ENCODE measurements around the gene ST3GAL3. TPM values are rescaled to one million over a fixed set of nuclear protein-coding genes. Genes with fewer than 3 reads are reported as not detected.
"Not testable (repeated sequence)": the region's sequence is repeated elsewhere in the genome, so short reads cannot be mapped to it uniquely, and the experiment has no call there.

The ST3GAL3 gene
- total RNA-seq, 4 donors from 2014 or later: 30.2 to 41.4 (median 33.2) TPM

DNA sequence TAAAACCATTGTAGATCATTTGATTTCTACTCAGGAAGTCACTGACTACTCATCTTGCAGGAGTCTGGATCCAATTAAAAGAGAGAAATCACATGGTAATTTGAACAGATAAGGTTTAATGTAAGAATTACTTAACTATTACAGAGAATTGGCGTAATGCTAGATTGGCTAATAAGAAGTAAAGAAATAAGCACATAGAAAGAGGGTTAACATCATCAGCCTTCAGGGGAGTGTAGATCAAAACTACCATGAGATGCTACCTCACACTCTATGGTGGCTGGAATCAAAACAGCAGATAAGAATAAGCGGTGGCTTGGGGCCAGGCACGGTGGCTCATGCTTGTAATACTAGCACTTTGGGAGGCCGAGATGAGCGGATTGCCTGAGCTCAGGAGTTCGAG, 11.7 kb downstream of the ST3GAL3 start:
- WGBS, 2 donors (ENCODE audit: low coverage in 1 of 2): 72 to 100% methylated on average over 1 to 5 of the region's 6 CpGs
- no peaks in the 10 kb centered on the region for H3K9me3 ChIP-seq
- H3K27ac ChIP-seq: no peak overlapping the region
- no peak overlapping the region for H3K4me3 ChIP-seq
- H3K27me3 ChIP-seq: no peaks in the 10 kb centered on the region
- TF ChIP-seq POLR2A (IDR thresholded peaks at IDR 0.05) (no peak), EP300 (IDR thresholded peaks at IDR 0.05) (no peak), POLR2AphosphoS5 (IDR thresholded peaks at IDR 0.05) (no peak)
- TF ChIP-seq, protein P1, sequence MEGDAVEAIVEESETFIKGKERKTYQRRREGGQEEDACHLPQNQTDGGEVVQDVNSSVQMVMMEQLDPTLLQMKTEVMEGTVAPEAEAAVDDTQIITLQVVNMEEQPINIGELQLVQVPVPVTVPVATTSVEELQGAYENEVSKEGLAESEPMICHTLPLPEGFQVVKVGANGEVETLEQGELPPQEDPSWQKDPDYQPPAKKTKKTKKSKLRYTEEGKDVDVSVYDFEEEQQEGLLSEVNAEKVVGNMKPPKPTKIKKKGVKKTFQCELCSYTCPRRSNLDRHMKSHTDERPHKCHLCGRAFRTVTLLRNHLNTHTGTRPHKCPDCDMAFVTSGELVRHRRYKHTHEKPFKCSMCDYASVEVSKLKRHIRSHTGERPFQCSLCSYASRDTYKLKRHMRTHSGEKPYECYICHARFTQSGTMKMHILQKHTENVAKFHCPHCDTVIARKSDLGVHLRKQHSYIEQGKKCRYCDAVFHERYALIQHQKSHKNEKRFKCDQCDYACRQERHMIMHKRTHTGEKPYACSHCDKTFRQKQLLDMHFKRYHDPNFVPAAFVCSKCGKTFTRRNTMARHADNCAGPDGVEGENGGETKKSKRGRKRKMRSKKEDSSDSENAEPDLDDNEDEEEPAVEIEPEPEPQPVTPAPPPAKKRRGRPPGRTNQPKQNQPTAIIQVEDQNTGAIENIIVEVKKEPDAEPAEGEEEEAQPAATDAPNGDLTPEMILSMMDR (IDR thresholded peaks at IDR 0.05): no peak
- peaks cover 0 to 6% of the 10 kb centered on the region in 2 donors for H3K36me3 ChIP-seq
- peaks cover 0 to 49% (median 0%) of the 10 kb centered on the region in 3 donors for H3K4me1 ChIP-seq
- no peak for ATAC-seq

DNA sequence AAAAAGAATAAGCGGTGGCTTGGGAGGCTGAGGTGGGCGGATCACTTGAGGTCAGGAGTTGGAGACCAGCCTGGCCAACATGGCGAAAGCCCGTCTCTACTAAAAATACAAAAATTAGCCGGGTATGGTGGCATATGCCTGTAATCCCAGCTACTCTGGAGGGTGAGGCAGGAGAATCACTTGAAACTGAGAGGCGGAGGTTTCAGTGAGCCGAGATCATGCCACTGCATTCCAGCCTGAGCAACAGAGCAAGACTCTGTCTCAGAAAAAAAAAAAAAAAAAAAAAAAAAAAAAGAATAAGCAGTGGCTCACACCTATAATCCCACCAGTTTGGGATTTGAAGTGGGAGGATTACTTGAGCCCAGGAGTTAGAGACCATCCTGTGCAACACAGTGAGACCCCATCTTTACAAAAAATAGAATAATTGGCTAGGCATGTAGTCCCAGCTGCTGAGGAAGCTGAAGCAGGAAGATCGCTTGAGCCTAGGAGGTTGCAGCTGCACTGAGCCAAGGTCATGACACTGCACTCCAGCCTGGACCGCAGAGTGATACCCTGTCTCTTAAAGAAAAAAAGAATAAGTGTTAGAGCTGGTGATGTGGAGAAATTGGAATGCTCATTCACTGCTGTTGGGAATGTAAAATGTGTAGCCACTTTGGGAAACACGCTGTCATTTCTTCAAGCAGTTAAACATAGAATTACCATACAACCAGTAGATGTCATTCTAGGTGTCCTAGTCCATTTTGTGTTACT, 12.5 kb downstream of the ST3GAL3 start:
- peaks cover 0 to 44% (median 0%) of the 10 kb centered on the region in 3 donors for H3K4me1 ChIP-seq
- not testable (repeated sequence) for H3K27ac ChIP-seq, ATAC-seq, H3K4me3 ChIP-seq, H3K27me3 ChIP-seq, H3K9me3 ChIP-seq, H3K36me3 ChIP-seq
- WGBS, 2 donors (ENCODE audit: low coverage in 1 of 2): 79 to 93% methylated on average over 3 to 8 of the region's 10 CpGs

DNA sequence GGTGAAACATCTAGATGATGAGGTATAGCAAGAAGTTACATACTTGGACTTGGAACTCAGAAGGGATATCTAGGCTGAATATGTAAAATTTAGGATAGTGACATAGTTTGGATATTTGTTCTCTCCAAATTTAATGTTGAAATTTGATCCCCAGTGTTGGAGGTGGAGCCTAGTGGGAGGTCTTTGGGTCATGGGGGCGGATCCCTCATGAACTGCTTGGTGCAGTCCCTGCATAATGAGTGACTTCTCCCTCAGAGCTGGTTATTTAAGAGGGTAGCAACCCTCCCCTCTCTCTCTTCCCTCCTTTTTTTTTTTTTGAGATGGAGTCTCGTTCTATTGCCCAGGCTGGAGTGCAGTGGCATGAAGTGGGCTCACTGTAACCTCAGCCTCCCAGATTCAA, 15.5 kb downstream of the ST3GAL3 start:
- H3K4me3 ChIP-seq: no peak overlapping the region
- no peaks in the 10 kb centered on the region for H3K27me3 ChIP-seq
- H3K27ac ChIP-seq: no peak overlapping the region
- peaks cover 0 to 6% of the 10 kb centered on the region in 2 donors for H3K36me3 ChIP-seq
- ATAC-seq: no peak
- H3K9me3 ChIP-seq: no peaks in the 10 kb centered on the region
- WGBS, 2 donors (ENCODE audit: low coverage in 1 of 2): 83% methylated on average over 2 of the region's 2 CpGs; no CpG with 5 or more reads in 1 of the 2 donors
- H3K4me1 ChIP-seq: peaks cover 0 to 24% (median 0%) of the 10 kb centered on the region in 3 donors
- TF ChIP-seq POLR2A (IDR thresholded peaks at IDR 0.05): no peak
- TF ChIP-seq, protein P1 (IDR thresholded peaks at IDR 0.05): no peak
- no peak for TF ChIP-seq POLR2AphosphoS5 (IDR thresholded peaks at IDR 0.05)
- no peak for TF ChIP-seq EP300 (IDR thresholded peaks at IDR 0.05)

DNA sequence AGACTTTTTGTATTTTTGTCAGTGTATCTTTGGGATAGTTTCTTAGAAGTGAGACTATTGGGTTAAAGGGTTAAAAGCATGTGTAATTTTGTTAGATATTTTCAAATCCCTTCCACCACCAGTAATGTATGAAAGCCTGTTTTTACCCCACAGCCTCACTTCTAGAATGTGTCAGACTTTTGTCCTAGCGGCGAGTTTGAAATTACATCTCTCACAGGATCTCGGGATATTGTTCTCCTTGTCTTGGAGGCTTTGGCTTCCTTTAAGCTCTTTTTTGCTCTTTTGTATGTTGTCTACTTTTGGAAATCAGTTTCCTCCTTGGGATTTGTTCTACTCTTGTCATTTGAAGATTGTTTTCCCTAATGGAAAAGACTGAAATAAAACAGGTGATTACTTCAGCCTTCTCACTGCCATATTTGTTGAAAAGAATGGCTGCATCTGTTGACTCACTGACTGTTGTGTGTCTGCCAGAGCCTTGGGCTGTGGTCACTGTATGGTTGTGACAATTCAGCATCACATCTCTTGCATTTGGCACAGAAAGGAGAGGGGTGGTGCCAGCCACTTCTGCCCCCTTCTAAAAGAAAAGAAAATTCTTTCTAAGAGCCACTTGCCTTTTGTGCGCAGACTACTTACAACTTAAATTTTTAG, 22.6 kb downstream of the ST3GAL3 start:
- Histone ChIP-seq H3K4me1 (peaks cover 0 to 13% (median 0%) of the 10 kb centered on the region in 3 donors), H3K9me3 (no peaks in the 10 kb centered on the region), H3K27ac (no peak overlapping the region), H3K36me3 (no peaks in the 10 kb centered on the region), H3K27me3 (no peaks in the 10 kb centered on the region), H3K4me3 (no peak overlapping the region)
- 83 to 90% methylated on average over 4 of the region's 4 CpGs for WGBS, 2 donors (ENCODE audit: low coverage in 1 of 2)
- TF ChIP-seq, protein P1 (IDR thresholded peaks at IDR 0.05): no peak
- TF ChIP-seq POLR2A (IDR thresholded peaks at IDR 0.05) (no peak), EP300 (IDR thresholded peaks at IDR 0.05) (no peak), POLR2AphosphoS5 (IDR thresholded peaks at IDR 0.05) (no peak)
- no peak for ATAC-seq

DNA sequence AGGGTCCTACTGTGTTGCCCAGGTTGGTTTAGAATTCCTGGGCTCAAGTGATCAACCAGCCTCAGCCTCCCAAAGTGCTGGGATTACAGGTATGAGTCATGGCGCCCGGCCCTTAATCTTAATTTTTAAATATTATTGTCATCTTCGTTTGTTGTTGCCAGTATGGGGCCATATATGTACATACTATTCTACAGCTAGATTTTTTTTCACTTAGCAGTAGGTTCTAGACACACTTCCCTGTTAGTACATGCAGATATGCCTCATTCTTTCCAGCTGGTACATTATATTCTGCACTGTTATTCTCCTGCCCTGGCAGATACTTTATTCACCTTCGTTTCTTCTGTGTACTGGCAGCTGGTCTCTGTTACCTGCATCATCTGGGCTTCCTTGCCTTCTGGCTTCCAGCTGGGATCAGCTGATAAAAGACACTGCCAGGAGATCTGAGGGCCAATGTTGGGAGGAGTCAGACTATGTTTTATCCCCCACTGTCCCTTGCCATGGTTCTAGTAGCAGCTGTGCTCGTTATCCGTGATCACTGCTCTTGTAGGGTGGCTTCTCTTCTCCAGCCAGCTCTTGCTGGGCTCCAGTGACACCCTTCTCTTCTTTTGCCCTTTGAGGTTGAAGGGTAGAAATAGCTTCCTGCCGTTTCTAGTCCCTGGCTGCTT, 24.7 kb downstream of the ST3GAL3 start:
- 58 to 63% methylated on average over 5 to 7 of the region's 7 CpGs for WGBS, 2 donors (ENCODE audit: low coverage in 1 of 2)
- no peaks in the 10 kb centered on the region for H3K27me3 ChIP-seq
- H3K4me3 ChIP-seq: no peak overlapping the region
- no peak for ATAC-seq
- no peak overlapping the region for H3K27ac ChIP-seq
- H3K4me1 ChIP-seq: peaks cover 0 to 13% (median 0%) of the 10 kb centered on the region in 3 donors
- H3K9me3 ChIP-seq: no peaks in the 10 kb centered on the region
- TF ChIP-seq, protein P1 (IDR thresholded peaks at IDR 0.05): no peak
- peaks cover 0 to 16% of the 10 kb centered on the region in 2 donors for H3K36me3 ChIP-seq
